Fibroblast of lung (primary cell): Measurements from ENCODE around the gene MYOM3. TPM values are rescaled to one million over a fixed set of nuclear protein-coding genes. Genes with fewer than 3 reads are reported as not detected.

ENCODE experiments used
- DNase-seq, 2 donors: peaks; one replicate each; pipeline versions ENCODE4 v3.0.0 to v3.0.0-alpha.2; 2010; ENCODE audit warnings: low read depth in 2 of 2
- H2AFZ ChIP-seq: 2 replicates; pipeline ENCODE4 v1.5.1; 2012; ENCODE audit warnings: low read length, control low read depth, inconsistent platforms
- H3K27ac ChIP-seq: 2 replicates; pipeline ENCODE4 v1.5.1; 2011; ENCODE audit warnings: low read length, control low read depth; ENCODE audit not compliant: insufficient read depth
- H3K27me3 ChIP-seq: 2 replicates; pipeline ENCODE4 v1.5.1; 2011; ENCODE audit warnings: mild to moderate bottlenecking, low read length; ENCODE audit not compliant: control insufficient read depth, insufficient read depth
- H3K36me3 ChIP-seq: 2 replicates; pipeline ENCODE4 v1.5.1; 2011; ENCODE audit warnings: low read length; ENCODE audit not compliant: control insufficient read depth, insufficient read depth
- H3K4me1 ChIP-seq: 2 replicates; pipeline ENCODE4 v1.5.1; 2011; ENCODE audit warnings: low read length; ENCODE audit not compliant: control insufficient read depth, insufficient read depth; ENCODE audit errors: extremely low read depth
- H3K4me2 ChIP-seq: 2 replicates; pipeline ENCODE4 v1.5.1; 2011; ENCODE audit warnings: low read length, control low read depth; ENCODE audit not compliant: insufficient read depth; ENCODE audit errors: extremely low read depth
- H3K4me3 ChIP-seq, 4 experiments: fragments of 200-600 bp in 1 of 4; sonication (generic) in 1 of 4; replicated peaks in 1 of 4; 2 replicates each; pipeline ENCODE4 v1.5.1; 2011 to 2016; ENCODE audit warnings: low read length in 4 of 4, low read depth in 3 of 4, mild to moderate bottlenecking in 3 of 4, control low read depth in 2 of 4, inconsistent platforms in 1 of 4, mixed read lengths in 1 of 4; ENCODE audit not compliant: insufficient read depth in 1 of 4; ENCODE audit errors: control extremely low read depth in 1 of 4
- H3K79me2 ChIP-seq: 2 replicates; pipeline ENCODE4 v1.5.1; 2012; ENCODE audit warnings: mild to moderate bottlenecking, low read length, inconsistent platforms; ENCODE audit not compliant: control insufficient read depth, insufficient read depth
- H3K9ac ChIP-seq: 2 replicates; pipeline ENCODE4 v1.5.1; 2011; ENCODE audit warnings: mild to moderate bottlenecking, low read length, control low read depth; ENCODE audit not compliant: insufficient read depth
- H3K9me3 ChIP-seq: 2 replicates; pipeline ENCODE4 v1.5.1; 2012; ENCODE audit warnings: low read depth, low read length; ENCODE audit not compliant: control insufficient read depth, insufficient read depth
- H4K20me1 ChIP-seq: 2 replicates; pipeline ENCODE4 v1.5.1; 2011; ENCODE audit warnings: low read length; ENCODE audit not compliant: control insufficient read depth, insufficient read depth; ENCODE audit errors: extremely low read depth
- EZH2 ChIP-seq: IDR thresholded peaks from 2 replicates; pipeline ENCODE4 v1.5.1; 2012; ENCODE audit warnings: low read length, control low read depth, mild to moderate bottlenecking; ENCODE audit errors: missing control alignments
- polyA plus RNA-seq, 2 donors: library from polyadenylated mRNA; depleted of rRNA in 1 of 2; stranded (reverse) in 1 of 2; unstranded in 1 of 2; fragments of >200 nt; gene quantifications; 2 replicates each; pipeline ENCODE4 v1.2.1, GENCODE V29; 2011 to 2012; ENCODE audit warnings: missing spikeins in 1 of 2
- total RNA-seq: library from RNA; depleted of rRNA; stranded (reverse); fragments of >200 nt; gene quantifications from 2 replicates; pipeline ENCODE4 v1.2.1, GENCODE V29; 2014
- TF ChIP-seq, protein P1 (sequence below), 2 donors: IDR thresholded peaks in 1 of 2; conservative IDR thresholded peaks in 1 of 2; 1 replicate in 1 of 2; 2 replicates in 1 of 2; pipeline ENCODE4 v1.5.1; 2011 to 2012; ENCODE audit warnings: low read length in 2 of 2, control low read depth in 1 of 2, inconsistent platforms in 1 of 2, low read depth in 1 of 2, mild to moderate bottlenecking in 1 of 2

The MYOM3 gene
- total and polyA plus RNA-seq, 2 donors (not counting 1 experiment from before 2014, with no cell fraction given): not detected

GRCh38 chr1:24080131-24080530 is 31.8 kb downstream of the MYOM3 start:
- Histone ChIP-seq H3K36me3 (no peaks in the 10 kb centered on the region), H4K20me1 (no peaks in the 10 kb centered on the region)
- no peak for TF ChIP-seq EZH2
- TF ChIP-seq, protein P1, sequence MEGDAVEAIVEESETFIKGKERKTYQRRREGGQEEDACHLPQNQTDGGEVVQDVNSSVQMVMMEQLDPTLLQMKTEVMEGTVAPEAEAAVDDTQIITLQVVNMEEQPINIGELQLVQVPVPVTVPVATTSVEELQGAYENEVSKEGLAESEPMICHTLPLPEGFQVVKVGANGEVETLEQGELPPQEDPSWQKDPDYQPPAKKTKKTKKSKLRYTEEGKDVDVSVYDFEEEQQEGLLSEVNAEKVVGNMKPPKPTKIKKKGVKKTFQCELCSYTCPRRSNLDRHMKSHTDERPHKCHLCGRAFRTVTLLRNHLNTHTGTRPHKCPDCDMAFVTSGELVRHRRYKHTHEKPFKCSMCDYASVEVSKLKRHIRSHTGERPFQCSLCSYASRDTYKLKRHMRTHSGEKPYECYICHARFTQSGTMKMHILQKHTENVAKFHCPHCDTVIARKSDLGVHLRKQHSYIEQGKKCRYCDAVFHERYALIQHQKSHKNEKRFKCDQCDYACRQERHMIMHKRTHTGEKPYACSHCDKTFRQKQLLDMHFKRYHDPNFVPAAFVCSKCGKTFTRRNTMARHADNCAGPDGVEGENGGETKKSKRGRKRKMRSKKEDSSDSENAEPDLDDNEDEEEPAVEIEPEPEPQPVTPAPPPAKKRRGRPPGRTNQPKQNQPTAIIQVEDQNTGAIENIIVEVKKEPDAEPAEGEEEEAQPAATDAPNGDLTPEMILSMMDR (conservative IDR thresholded peaks at IDR 0.05 in 1 of 2, IDR thresholded peaks at IDR 0.05 in 1 of 2; ENCODE audit: low read depth in 1 of 2, low read length in 2 of 2): no peak

DNA sequence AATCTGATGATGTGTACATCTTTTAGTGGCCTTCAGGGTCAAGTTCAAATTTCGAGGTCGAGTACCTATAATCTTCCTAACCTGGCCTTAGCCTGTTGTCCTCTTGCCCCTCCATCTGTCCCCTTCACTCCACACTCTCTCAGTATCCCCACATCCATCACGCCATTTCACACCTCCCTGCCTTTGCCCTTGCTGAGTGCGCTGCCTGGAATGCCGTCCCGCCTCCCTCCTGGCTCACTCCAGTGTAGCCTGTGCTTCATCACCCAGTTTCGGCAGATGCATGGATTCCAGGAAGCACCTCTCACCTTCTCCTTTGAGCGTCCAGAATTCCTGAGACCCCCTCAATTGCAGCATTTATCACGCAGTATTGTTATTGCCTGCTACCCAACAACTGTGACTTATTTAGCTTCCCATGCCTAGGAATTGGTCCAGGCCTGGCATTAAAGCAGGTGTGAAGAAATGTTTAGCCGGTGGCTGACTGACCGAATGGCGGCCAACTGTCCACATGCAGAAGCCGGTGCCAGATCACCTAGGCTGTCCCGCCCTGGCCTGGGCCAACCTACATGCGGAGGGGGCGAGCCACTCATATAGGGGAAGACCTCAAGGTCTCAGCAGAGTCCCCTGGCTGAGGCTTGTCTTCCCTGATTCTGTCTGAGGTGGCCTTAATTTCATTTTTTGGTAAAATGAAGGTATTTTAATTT is 34.5 kb downstream of the MYOM3 start:
- Histone ChIP-seq H4K20me1 (no peaks in the 10 kb centered on the region), H3K27ac (no peak overlapping the region), H3K4me1 (no peaks in the 10 kb centered on the region), H3K36me3 (no peaks in the 10 kb centered on the region), H3K27me3 (peaks cover 5% of the 10 kb centered on the region), H3K79me2 (no peaks in the 10 kb centered on the region), H3K9me3 (no peaks in the 10 kb centered on the region), H3K9ac (no peak overlapping the region), H3K4me2 (no peak overlapping the region), H3K4me3 (no peak overlapping the region), H2AFZ (no peak overlapping the region)
- TF ChIP-seq, protein P1 (conservative IDR thresholded peaks at IDR 0.05 in 1 of 2, IDR thresholded peaks at IDR 0.05 in 1 of 2; ENCODE audit: low read depth in 1 of 2, low read length in 2 of 2): no peak
- DNase-seq: no peak

More at GRCh38 chr1:24080131-24080530, 31.8 kb downstream of the MYOM3 start:
- no peak overlapping the region for H3K4me2 ChIP-seq
- H3K9me3 ChIP-seq: no peaks in the 10 kb centered on the region
- H2AFZ ChIP-seq: no peak overlapping the region
- no peaks in the 10 kb centered on the region for H3K4me1 ChIP-seq
- peaks cover 5% of the 10 kb centered on the region for H3K27me3 ChIP-seq
- H3K4me3 ChIP-seq: no peak overlapping the region
- DNase-seq: no peak
- H3K9ac ChIP-seq: no peak overlapping the region
- H3K27ac ChIP-seq: no peak overlapping the region
- no peaks in the 10 kb centered on the region for H3K79me2 ChIP-seq

DNA sequence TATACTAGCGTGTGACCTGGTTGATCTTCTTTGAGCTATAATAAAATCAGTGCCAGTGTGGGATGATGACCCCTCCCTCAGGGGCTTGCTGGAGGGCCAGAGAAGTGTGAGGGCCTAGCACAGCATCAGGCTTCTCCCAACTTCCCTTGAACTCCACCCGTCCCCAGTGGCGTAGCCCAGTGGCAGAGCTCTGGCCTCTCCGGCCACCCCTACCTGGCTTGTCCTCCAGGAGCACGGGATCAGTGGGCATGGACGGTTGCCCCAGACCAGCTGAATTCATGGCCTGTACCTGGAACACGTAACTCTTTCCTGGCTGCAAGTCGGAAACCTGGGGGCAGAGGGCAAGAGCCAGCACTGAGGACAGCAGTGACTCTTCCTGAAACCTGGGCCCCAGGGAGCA is 36.0 kb downstream of the MYOM3 start:
- Histone ChIP-seq H3K4me3 (no peak overlapping the region), H3K9ac (no peak overlapping the region), H3K4me1 (no peaks in the 10 kb centered on the region), H3K27ac (no peak overlapping the region), H3K4me2 (no peak overlapping the region), H3K79me2 (no peaks in the 10 kb centered on the region), H4K20me1 (no peaks in the 10 kb centered on the region), H3K9me3 (no peaks in the 10 kb centered on the region), H3K27me3 (peaks cover 5% of the 10 kb centered on the region), H3K36me3 (no peaks in the 10 kb centered on the region), H2AFZ (no peak overlapping the region)
- DNase-seq: no peak
- TF ChIP-seq EZH2: no peak
- TF ChIP-seq, protein P1 (conservative IDR thresholded peaks at IDR 0.05 in 1 of 2, IDR thresholded peaks at IDR 0.05 in 1 of 2; ENCODE audit: low read depth in 1 of 2, low read length in 2 of 2): no peak
